Endothelial cell of umbilical vein (primary cell): Measurements from ENCODE around the gene WDR45. TPM values are rescaled to one million over a fixed set of nuclear protein-coding genes. Genes with fewer than 3 reads are reported as not detected.

Experiments used
- BruUV-seq: library from RNA; stranded (reverse); fragments of 400-500 nt; replicated peaks from 2 replicates; lab custom pipeline; 2021; lab: Mats Ljungman, UMichigan
- CTCF ChIA-PET: fragments of 300-600, 350-600 bp; sonication (Branson Sonifier 250); formaldehyde crosslinking; loops from one replicate; lab custom pipeline; 2021; ENCODE audit warnings: antibody characterized with exemption, inconsistent platforms; lab: Charles Lee
- POLR2A ChIA-PET: fragments of 300-600, 350-600 bp; sonication (Branson Sonifier 250); formaldehyde crosslinking; loops from one replicate; lab custom pipeline; 2021; ENCODE audit warnings: antibody characterized with exemption, inconsistent platforms; lab: Charles Lee
- DNase-seq: peaks from one replicate; pipeline ENCODE4 v3.0.0-alpha.2; 2011; ENCODE audit warnings: low read depth, low spot score
- FAIRE-seq: peaks from 2 replicates; lab custom pipeline; 2011; peaks lifted over from hg19 to GRCh38; lab: Jason Lieb, UNC
- H2AFZ ChIP-seq: 2 replicates; pipeline ENCODE4 v1.6.0; 2012; ENCODE audit warnings: low read depth, low read length, control low read depth, inconsistent platforms
- H3K27ac ChIP-seq: 2 replicates; pipeline ENCODE4 v1.5.1; 2011; ENCODE audit warnings: low read depth, mild to moderate bottlenecking, control low read depth, low read length, moderate library complexity; ENCODE audit not compliant: insufficient read depth
- H3K27me3 ChIP-seq, 2 experiments: 2 replicates each; pipeline versions ENCODE4 v1.6.0 to v1.6.1; 2011; ENCODE audit warnings: low read length in 2 of 2, mixed read lengths in 1 of 2; ENCODE audit not compliant: control insufficient read depth in 2 of 2, insufficient read depth in 2 of 2
- H3K36me3 ChIP-seq, 2 experiments: 2 replicates in 1 of 2; 3 replicates in 1 of 2; pipeline ENCODE4 v1.5.1; 2011; ENCODE audit warnings: low read length in 2 of 2, mild to moderate bottlenecking in 1 of 2, moderate library complexity in 1 of 2; ENCODE audit not compliant: control insufficient read depth in 2 of 2, insufficient read depth in 2 of 2; ENCODE audit errors: extremely low read depth in 1 of 2
- H3K4me1 ChIP-seq: 3 replicates; pipeline ENCODE4 v1.5.1; 2011; ENCODE audit warnings: mild to moderate bottlenecking, low read length; ENCODE audit not compliant: control insufficient read depth, insufficient read depth; ENCODE audit errors: extremely low read depth
- H3K4me2 ChIP-seq: 2 replicates; pipeline ENCODE4 v1.6.1; 2011; ENCODE audit warnings: low read length, control low read depth, mixed read lengths; ENCODE audit not compliant: insufficient read depth
- H3K4me3 ChIP-seq, 3 experiments: fragments of 200-600 bp in 1 of 3; sonication (generic), shearing (Covaris generic) in 1 of 3; replicated peaks in 1 of 3; 2 replicates each; pipeline ENCODE4 v1.5.1; 2011 to 2016; ENCODE audit warnings: control low read depth in 3 of 3, low read length in 3 of 3, mild to moderate bottlenecking in 2 of 3, inconsistent platforms in 1 of 3, low read depth in 1 of 3, moderate library complexity in 1 of 3; ENCODE audit not compliant: insufficient read depth in 1 of 3
- H3K79me2 ChIP-seq: 2 replicates; pipeline ENCODE4 v1.6.0; 2012; ENCODE audit warnings: low read length, inconsistent platforms; ENCODE audit not compliant: control insufficient read depth, insufficient read depth
- H3K9ac ChIP-seq: replicated peaks from 2 replicates; pipeline ENCODE3; 2011; ENCODE audit warnings: low read length, control low read depth; ENCODE audit not compliant: insufficient read depth; ENCODE audit errors: extremely low read depth
- H3K9me1 ChIP-seq: replicated peaks from 3 replicates; pipeline ENCODE4 v1.6.0; 2011; ENCODE audit warnings: mild to moderate bottlenecking, low read length; ENCODE audit not compliant: control insufficient read depth, insufficient read depth; ENCODE audit errors: extremely low read depth
- H3K9me3 ChIP-seq: replicated peaks from 2 replicates; pipeline ENCODE4 v1.5.1; 2012; ENCODE audit warnings: low read length, inconsistent platforms; ENCODE audit not compliant: control insufficient read depth, insufficient read depth
- H4K20me1 ChIP-seq: replicated peaks from 2 replicates; pipeline ENCODE3; 2011; ENCODE audit warnings: mild to moderate bottlenecking, low read length; ENCODE audit not compliant: control insufficient read depth, insufficient read depth; ENCODE audit errors: extremely low read depth
- CTCF ChIP-seq, 2 donors: IDR thresholded peaks; 1 replicate in 1 of 2; 2 replicates in 1 of 2; pipeline ENCODE4 v1.5.1; 2011; ENCODE audit warnings: low read length in 2 of 2, mild to moderate bottlenecking in 2 of 2, moderate library complexity in 2 of 2, control low read depth in 1 of 2, inconsistent platforms in 1 of 2, low read depth in 1 of 2; ENCODE audit not compliant: insufficient read depth in 1 of 2; ENCODE audit errors: extremely low read depth in 1 of 2
- EZH2 ChIP-seq: IDR thresholded peaks from 2 replicates; pipeline ENCODE4 v1.6.1; 2012; ENCODE audit warnings: borderline replicate concordance, low read depth, mild to moderate bottlenecking, moderate library complexity, low read length, inconsistent platforms; ENCODE audit not compliant: severe bottlenecking
- FOS ChIP-seq: IDR thresholded peaks from 2 replicates; pipeline ENCODE4 v1.6.1; 2011; ENCODE audit warnings: mild to moderate bottlenecking, low read length, moderate library complexity, borderline replicate concordance; ENCODE audit not compliant: insufficient read depth
- GATA2 ChIP-seq: IDR thresholded peaks from 2 replicates; pipeline ENCODE4 v1.7.0; 2011; ENCODE audit warnings: low read depth, mild to moderate bottlenecking, moderate library complexity, mixed read lengths, low read length; ENCODE audit not compliant: insufficient read length, insufficient read depth
- JUN ChIP-seq: IDR thresholded peaks from 2 replicates; pipeline ENCODE4 v1.6.1; 2011; ENCODE audit warnings: borderline replicate concordance, low read depth; ENCODE audit not compliant: insufficient read length, insufficient read depth
- MAX ChIP-seq: IDR thresholded peaks from 2 replicates; pipeline ENCODE4 v1.6.1; 2011; ENCODE audit not compliant: insufficient read depth, insufficient read length
- MYC ChIP-seq: IDR thresholded peaks from one replicate; pipeline ENCODE4 v1.6.1; 2011; ENCODE audit warnings: mild to moderate bottlenecking, low read depth, low read length
- POLR2A ChIP-seq: IDR thresholded peaks from 2 replicates; pipeline ENCODE4 v1.6.1; 2012; ENCODE audit warnings: low read depth, mild to moderate bottlenecking, control low read depth, low read length
- POLR2AphosphoS5 ChIP-seq: IDR thresholded peaks from 2 replicates; pipeline ENCODE4 v1.6.1; 2012; ENCODE audit warnings: low read depth, mild to moderate bottlenecking, control low read depth, low read length, moderate library complexity; ENCODE audit not compliant: insufficient read depth
- dilution Hi-C: fragments of 300-500 bp; cut with MboI; formaldehyde crosslinking; loops from one replicate; pipeline ENCODE4 v1.15.0; 2019; ENCODE audit warnings: low sequenced_read_pairs; ENCODE audit not compliant: extremely low pct_ligation_motif_present
- intact Hi-C: fragments of 100-400 bp; cut with micrococcal nuclease; formaldehyde crosslinking; loops from one replicate; pipeline ENCODE4 v1.10.0; 2022
- polyA plus RNA-seq, 4 experiments: library from polyadenylated mRNA; depleted of rRNA in 3 of 4; stranded (reverse) in 3 of 4; unstranded in 1 of 4; fragments of >200 nt; gene quantifications; 2 replicates each; pipeline versions ENCODE4 v1.2.1 to v1.2.3, GENCODE V29; 2011 to 2012; ENCODE audit warnings: missing spikeins in 1 of 4
- total RNA-seq: library from RNA; stranded (reverse); gene quantifications from 2 replicates; pipeline ENCODE4 v1.2.3, GENCODE V29; 2021

The WDR45 gene
- total and polyA plus RNA-seq, 2 donors (not counting 3 experiments of a cell fraction or from before 2014, with no cell fraction given): 32.2 to 70.4 TPM

- no peaks in the 10 kb centered on the region for H3K9me3 ChIP-seq
- intact Hi-C loops: no loop called here
- no peak for DNase-seq
- H3K4me2 ChIP-seq: no peak overlapping the region
- no peak for TF ChIP-seq MYC
- no peak for TF ChIP-seq POLR2A
- no peak for TF ChIP-seq EZH2
- no peak for TF ChIP-seq MAX
- no peak for TF ChIP-seq JUN
- TF ChIP-seq CTCF (IDR thresholded peaks at IDR 0.05; ENCODE audit: extremely low read depth in 1 of 2, insufficient read depth in 1 of 2, low read depth in 1 of 2, low read length in 2 of 2): no peak
- no peak for TF ChIP-seq GATA2
- TF ChIP-seq FOS: no peak
- no peak for TF ChIP-seq POLR2AphosphoS5
- H3K9me1 ChIP-seq: no peaks in the 10 kb centered on the region
- H3K9ac ChIP-seq: no peak overlapping the region
- CTCF ChIA-PET: interaction anchor here (1.4 kb wide), 1 partner anchor 73 kb away, joined by 4 read pairs; no protein-coding TSS in a partner anchor
- BruUV-seq: no TSS peak
- H3K4me3 ChIP-seq: no peak overlapping the region
- no peak overlapping the region for H2AFZ ChIP-seq
- H3K79me2 ChIP-seq: peaks cover 15% of the 10 kb centered on the region
- no peak overlapping the region for H3K27ac ChIP-seq
- no peak for FAIRE-seq
- POLR2A ChIA-PET: no interaction called here
- peaks cover 0 to 23% of the 10 kb centered on the region in 2 experiments for H3K36me3 ChIP-seq
- dilution Hi-C loops: no loop called here
- H4K20me1 ChIP-seq: no peaks in the 10 kb centered on the region
- no peaks in the 10 kb centered on the region for H3K27me3 ChIP-seq
- H3K4me1 ChIP-seq: peaks cover 5% of the 10 kb centered on the region
Observed at GRCh38 chrX:49120091-49120490, 40.4 kb upstream of the WDR45 start.
